Activated B cell treated with CpG ODN at 0.5 μM for 24 hours (primary cell): ENCODE measurements around the gene TRPC5OS. TPM values are rescaled to one million over a fixed set of nuclear protein-coding genes. Genes with fewer than 3 reads are reported as not detected.

Source experiments
- ATAC-seq: fragments of 200-7000 bp; cut with Tn5 transposase; one replicate; pipeline ENCODE4 v1.10.0; 2021; ENCODE audit warnings: low read depth, mild to moderate bottlenecking, moderate library complexity
- CTCF ChIA-PET: fragments of 350-600 bp; sonication (Branson Sonifier 250); formaldehyde crosslinking; loops from one replicate; lab custom pipeline; 2021; ENCODE audit warnings: antibody characterized with exemption; lab: Charles Lee
- POLR2A ChIA-PET: fragments of 350-600 bp; sonication (Branson Sonifier 250); formaldehyde crosslinking; loops from one replicate; lab custom pipeline; 2021; ENCODE audit warnings: antibody characterized with exemption; lab: Charles Lee
- DNase-seq: peaks from one replicate; pipeline ENCODE4 v3.0.0; 2022
- H3K27ac Mint-ChIP-seq: one replicate; pipeline ENCODE4 v1.8.0; 2020; ENCODE audit warnings: mixed read lengths
- H3K27me3 Mint-ChIP-seq: one replicate; pipeline ENCODE4 v1.8.0; 2021; ENCODE audit warnings: mixed read lengths
- H3K36me3 Mint-ChIP-seq: one replicate; pipeline ENCODE4 v1.8.0; 2021; ENCODE audit warnings: low read depth, mixed read lengths
- H3K4me1 Mint-ChIP-seq: one replicate; pipeline ENCODE4 v1.8.0; 2021; ENCODE audit warnings: mixed read lengths
- H3K4me3 Mint-ChIP-seq: one replicate; pipeline ENCODE4 v1.8.0; 2020; ENCODE audit warnings: mild to moderate bottlenecking, mixed read lengths
- H3K9me3 Mint-ChIP-seq: one replicate; pipeline ENCODE4 v1.8.0; 2020; ENCODE audit warnings: mixed read lengths
- CTCF ChIP-seq: fragments of 200-600 bp; IDR thresholded peaks from one replicate; pipeline ENCODE4 v1.8.0; 2022; ENCODE audit warnings: antibody characterized with exemption, mild to moderate bottlenecking
- intact Hi-C: fragments of 100-400 bp; cut with micrococcal nuclease; formaldehyde crosslinking; loops from one replicate; pipeline ENCODE4 v1.15.1; 2024
- total RNA-seq: library from RNA; stranded (reverse); gene quantifications from 2 replicates; pipeline ENCODE4 v1.2.3, GENCODE V29; 2022

Gene TRPC5OS
- total RNA-seq, 1 donor from 2014 or later, result not detected

GRCh38 chrX:111888600-111888999, 12.6 kb downstream of the TRPC5OS start:
- no peak overlapping the region for H3K27ac Mint-ChIP-seq
- DNase-seq (no peak), ATAC-seq (no peak)
- intact Hi-C loops, result no loop called here
- no peaks in the 10 kb centered on the region for H3K9me3 Mint-ChIP-seq
- CTCF ChIA-PET, result no interaction called here
- H3K36me3 Mint-ChIP-seq, result no peaks in the 10 kb centered on the region
- H3K4me3 Mint-ChIP-seq, result no peak overlapping the region
- no peaks in the 10 kb centered on the region for H3K27me3 Mint-ChIP-seq
- POLR2A ChIA-PET, result no interaction called here
- no peaks in the 10 kb centered on the region for H3K4me1 Mint-ChIP-seq
- TF ChIP-seq CTCF, result no peak

GRCh38 chrX:111892375-111892774, 16.4 kb downstream of the TRPC5OS start:
- no peaks in the 10 kb centered on the region for H3K4me1 Mint-ChIP-seq
- TF ChIP-seq CTCF, result no peak
- no peaks in the 10 kb centered on the region for H3K36me3 Mint-ChIP-seq
- no peaks in the 10 kb centered on the region for H3K9me3 Mint-ChIP-seq
- no peak for DNase-seq
- CTCF ChIA-PET, result no interaction called here
- no peak overlapping the region for H3K27ac Mint-ChIP-seq
- H3K27me3 Mint-ChIP-seq, result no peaks in the 10 kb centered on the region
- H3K4me3 Mint-ChIP-seq, result no peak overlapping the region
- no peak for ATAC-seq
- intact Hi-C loops, result no loop called here
- POLR2A ChIA-PET, result no interaction called here

- Mint-ChIP-seq H3K4me3 (no peak overlapping the region), H3K36me3 (no peaks in the 10 kb centered on the region), H3K27ac (no peak overlapping the region), H3K4me1 (no peaks in the 10 kb centered on the region), H3K9me3 (no peaks in the 10 kb centered on the region), H3K27me3 (no peaks in the 10 kb centered on the region)
- no peak for TF ChIP-seq CTCF
- CTCF ChIA-PET, result no interaction called here
- intact Hi-C loops, result no loop called here
- no peak for DNase-seq
- no peak for ATAC-seq
- POLR2A ChIA-PET, result no interaction called here
Measured at GRCh38 chrX:111896148-111896547, 20.2 kb downstream of the TRPC5OS start.

GRCh38 chrX:111914398-111915090, 38.6 kb downstream of the TRPC5OS start:
- POLR2A ChIA-PET, result no interaction called here
- Mint-ChIP-seq H3K4me1 (no peaks in the 10 kb centered on the region), H3K36me3 (no peaks in the 10 kb centered on the region), H3K4me3 (no peak overlapping the region), H3K27ac (no peak overlapping the region), H3K27me3 (no peaks in the 10 kb centered on the region), H3K9me3 (no peaks in the 10 kb centered on the region)
- CTCF ChIA-PET, result no interaction called here
- no peak for TF ChIP-seq CTCF
- no peak for DNase-seq
- intact Hi-C loops, result no loop called here
- ATAC-seq, result no peak

GRCh38 chrX:111917591-111917990, 41.6 kb downstream of the TRPC5OS start:
- no peaks in the 10 kb centered on the region for H3K36me3 Mint-ChIP-seq
- no peak overlapping the region for H3K4me3 Mint-ChIP-seq
- H3K4me1 Mint-ChIP-seq, result no peaks in the 10 kb centered on the region
- H3K9me3 Mint-ChIP-seq, result no peaks in the 10 kb centered on the region
- intact Hi-C loops, result no loop called here
- ChIA-PET CTCF (no interaction called here), POLR2A (no interaction called here)
- no peak overlapping the region for H3K27ac Mint-ChIP-seq
- H3K27me3 Mint-ChIP-seq, result no peaks in the 10 kb centered on the region
- ATAC-seq, result no peak
- TF ChIP-seq CTCF, result no peak
- DNase-seq, result no peak
